Ishikawa (cell line): Measurements from ENCODE around the gene GRIK4.

ENCODE experiments used
- CEBPB ChIP-seq: IDR thresholded peaks from 2 replicates; pipeline ENCODE4 v1.6.1; 2012
- CREB1 ChIP-seq: IDR thresholded peaks from 2 replicates; pipeline ENCODE4 v1.6.1; 2012; ENCODE audit warnings: low read depth
- EGR1 ChIP-seq: IDR thresholded peaks from 2 replicates; pipeline ENCODE4 v1.6.1; 2012
- EP300 ChIP-seq: IDR thresholded peaks from 2 replicates; pipeline ENCODE4 v1.6.1; 2012; ENCODE audit warnings: borderline replicate concordance
- MAX ChIP-seq: IDR thresholded peaks from 2 replicates; pipeline ENCODE4 v1.6.1; 2012
- NFIC ChIP-seq: IDR thresholded peaks from 2 replicates; pipeline ENCODE4 v1.6.1; 2012
- REST ChIP-seq: IDR thresholded peaks from 2 replicates; pipeline ENCODE4 v1.6.1; 2012; ENCODE audit warnings: low read depth, mild to moderate bottlenecking
- TAF1 ChIP-seq: IDR thresholded peaks from 2 replicates; pipeline ENCODE4 v1.6.1; 2012; ENCODE audit warnings: low read depth, mild to moderate bottlenecking
- TCF12 ChIP-seq: IDR thresholded peaks from 2 replicates; pipeline ENCODE4 v1.6.1; 2012; ENCODE audit warnings: low read depth
- TEAD4 ChIP-seq: IDR thresholded peaks from 2 replicates; pipeline ENCODE4 v1.6.1; 2012
- USF1 ChIP-seq: IDR thresholded peaks from 2 replicates; pipeline ENCODE4 v1.6.1; 2012
- YY1 ChIP-seq: IDR thresholded peaks from 2 replicates; pipeline ENCODE4 v1.6.1; 2012; ENCODE audit warnings: low read depth
- ZBTB7A ChIP-seq: IDR thresholded peaks from 2 replicates; pipeline ENCODE4 v1.6.1; 2012; ENCODE audit warnings: low read depth

GRCh38 chr11:120707663-120708062 lies 196.1 kb downstream of the GRIK4 start:
- TF ChIP-seq USF1 = no peak
- TF ChIP-seq TCF12 = no peak
- no peak for TF ChIP-seq TEAD4
- TF ChIP-seq NFIC = no peak
- TF ChIP-seq EP300 = no peak
- no peak for TF ChIP-seq CEBPB
- no peak for TF ChIP-seq REST
- no peak for TF ChIP-seq EGR1
- no peak for TF ChIP-seq TAF1
- TF ChIP-seq YY1 = no peak
- TF ChIP-seq MAX = no peak
- no peak for TF ChIP-seq ZBTB7A
- TF ChIP-seq CREB1 = no peak
